Measurements from ENCODE around the gene ARNT2. TPM values are rescaled to one million over a fixed set of nuclear protein-coding genes. Genes with fewer than 3 reads are reported as not detected.

Gene ARNT2
- polyA plus RNA-seq, 2 of the 4 experiments (the other 2 are of a cell fraction) = 8.9 to 17.0 TPM

GRCh38 chr15:80476036-80476435 lies 71.9 kb downstream of the ARNT2 start:
- TF ChIP-seq CEBPB (IDR thresholded peaks at IDR 0.05) = peak in 1 of 2 experiments; percentile 51; a peak in 2 of 4 replicates
- no peak for TF ChIP-seq JUN (IDR thresholded peaks at IDR 0.05)
- ChIA-PET POLR2A (no interaction called here), CTCF (interaction anchor here (0.7 to 13.8 kb wide), 8 partner anchors 11 to 495 kb away, joined by 4 to 125 read pairs (median 7); partner anchors contain the start of gene CEMIP)
- Histone ChIP-seq H3K4me2 (no peak overlapping the region), H3K4me3 (no peak overlapping the region), H3K27ac (no peak overlapping the region), H3K4me1 (0 out of 3 replicates have a peak, but pooled peaks cover 4% of the 10 kb centered on the region), H3K9me3 (peaks cover 6% of the 10 kb centered on the region; the same call in 2 of the 3 replicates)
- ATAC-seq (no peak), DNase-seq (ENCODE audit: low read depth in 1 of 2, low spot score in 1 of 2) (no peak), FAIRE-seq (no peak)
- WGBS (ENCODE audit: missing lambda C conversion rate) = 96% methylated on average over 6 of the region's 6 CpGs

- CTCF ChIA-PET = interaction anchor here (0.7 to 4.3 kb wide), 2 partner anchors 22 to 301 kb away, joined by 3 to 27 read pairs; partner anchors contain the start of gene CEMIP
- H3K4me3 ChIP-seq = no peak overlapping the region
- H3K9me3 ChIP-seq = peaks cover 6% of the 10 kb centered on the region; the same call in 2 of the 3 replicates
- POLR2A ChIA-PET = no interaction called here
- no peak overlapping the region for H3K4me2 ChIP-seq
- no peak for FAIRE-seq
- H3K27ac ChIP-seq = no peak overlapping the region
- DNase-seq (ENCODE audit: low read depth in 1 of 2, low spot score in 1 of 2) = no peak
- no peak for TF ChIP-seq FOXS1 (CRISPR knock-in tag; IDR thresholded peaks at IDR 0.05)
- TF ChIP-seq HEYL (CRISPR knock-in tag; IDR thresholded peaks at IDR 0.05) = no peak
- TF ChIP-seq EHF (CRISPR knock-in tag; IDR thresholded peaks at IDR 0.05) = no peak
- no peak for TF ChIP-seq TP53 (CRISPR knock-in tag; IDR thresholded peaks at IDR 0.05)
- no peak for TF ChIP-seq ATOH8 (CRISPR knock-in tag; IDR thresholded peaks at IDR 0.05; ENCODE audit: low read depth)
- TF ChIP-seq CEBPB (IDR thresholded peaks at IDR 0.05) = no peak
- no peak for TF ChIP-seq BHLHE40 (IDR thresholded peaks at IDR 0.05; ENCODE audit: low read depth, low read length)
- TF ChIP-seq HMGXB4 (CRISPR knock-in tag; IDR thresholded peaks at IDR 0.05; ENCODE audit: borderline replicate concordance) = no peak
- no peak for TF ChIP-seq FOSB (CRISPR knock-in tag; IDR thresholded peaks at IDR 0.05)
- no peak for TF ChIP-seq REST (IDR thresholded peaks at IDR 0.05)
- no peak for TF ChIP-seq POLR2AphosphoS2 (conservative IDR thresholded peaks at IDR 0.05; ENCODE audit: low read length)
- TF ChIP-seq MAZ (IDR thresholded peaks at IDR 0.05; ENCODE audit: borderline replicate concordance, low read depth, low read length) = no peak
- no peak for TF ChIP-seq CBX8 (IDR thresholded peaks at IDR 0.05)
- TF ChIP-seq CBX2 (IDR thresholded peaks at IDR 0.05; ENCODE audit: borderline replicate concordance, low read depth) = no peak
- no peak for TF ChIP-seq RARB (CRISPR knock-in tag; IDR thresholded peaks at IDR 0.05)
- TF ChIP-seq ZFP36 (IDR thresholded peaks at IDR 0.05; ENCODE audit: borderline replicate concordance, partially characterized antibody) = no peak
- no peak for TF ChIP-seq JUNB (IDR thresholded peaks at IDR 0.05)
- no peak for ATAC-seq
- WGBS (ENCODE audit: missing lambda C conversion rate) = 87% methylated on average over 3 of the region's 3 CpGs
- 0 out of 3 replicates have a peak, but pooled peaks cover 7% of the 10 kb centered on the region for H3K4me1 ChIP-seq
Measured at GRCh38 chr15:80478075-80478474, 73.9 kb downstream of the ARNT2 start.

All from A549 (cell line).